ENCODE measurements around the gene CALM3.

- TF ChIP-seq YY1 (IDR thresholded peaks at IDR 0.05; ENCODE audit: insufficient read depth, insufficient read length) (no peak), SUZ12 (IDR thresholded peaks at IDR 0.05; ENCODE audit: extremely low read depth, insufficient read depth, insufficient read length) (no peak), ZNF274 (IDR thresholded peaks at IDR 0.05; ENCODE audit: low read depth, low read length) (no peak)
Observed at GRCh38 chr19:46607448-46607841, 6.3 kb downstream of the CALM3 start.
